ENCODE results near the gene SLFN13. TPM values are rescaled to one million over a fixed set of nuclear protein-coding genes. Genes with fewer than 3 reads are reported as not detected.
A peak's percentile ranks its signal among the peaks of the same experiment; 100 is the strongest.
"Not testable (repeated sequence)": the region's sequence is repeated elsewhere in the genome, so short reads cannot be mapped to it uniquely, and the experiment has no call there.

SLFN13 gene, protein sequence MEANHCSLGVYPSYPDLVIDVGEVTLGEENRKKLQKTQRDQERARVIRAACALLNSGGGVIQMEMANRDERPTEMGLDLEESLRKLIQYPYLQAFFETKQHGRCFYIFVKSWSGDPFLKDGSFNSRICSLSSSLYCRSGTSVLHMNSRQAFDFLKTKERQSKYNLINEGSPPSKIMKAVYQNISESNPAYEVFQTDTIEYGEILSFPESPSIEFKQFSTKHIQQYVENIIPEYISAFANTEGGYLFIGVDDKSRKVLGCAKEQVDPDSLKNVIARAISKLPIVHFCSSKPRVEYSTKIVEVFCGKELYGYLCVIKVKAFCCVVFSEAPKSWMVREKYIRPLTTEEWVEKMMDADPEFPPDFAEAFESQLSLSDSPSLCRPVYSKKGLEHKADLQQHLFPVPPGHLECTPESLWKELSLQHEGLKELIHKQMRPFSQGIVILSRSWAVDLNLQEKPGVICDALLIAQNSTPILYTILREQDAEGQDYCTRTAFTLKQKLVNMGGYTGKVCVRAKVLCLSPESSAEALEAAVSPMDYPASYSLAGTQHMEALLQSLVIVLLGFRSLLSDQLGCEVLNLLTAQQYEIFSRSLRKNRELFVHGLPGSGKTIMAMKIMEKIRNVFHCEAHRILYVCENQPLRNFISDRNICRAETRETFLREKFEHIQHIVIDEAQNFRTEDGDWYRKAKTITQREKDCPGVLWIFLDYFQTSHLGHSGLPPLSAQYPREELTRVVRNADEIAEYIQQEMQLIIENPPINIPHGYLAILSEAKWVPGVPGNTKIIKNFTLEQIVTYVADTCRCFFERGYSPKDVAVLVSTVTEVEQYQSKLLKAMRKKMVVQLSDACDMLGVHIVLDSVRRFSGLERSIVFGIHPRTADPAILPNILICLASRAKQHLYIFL
- total RNA-seq = 3.9 TPM
- long read RNA-seq = 0 reads

DNA sequence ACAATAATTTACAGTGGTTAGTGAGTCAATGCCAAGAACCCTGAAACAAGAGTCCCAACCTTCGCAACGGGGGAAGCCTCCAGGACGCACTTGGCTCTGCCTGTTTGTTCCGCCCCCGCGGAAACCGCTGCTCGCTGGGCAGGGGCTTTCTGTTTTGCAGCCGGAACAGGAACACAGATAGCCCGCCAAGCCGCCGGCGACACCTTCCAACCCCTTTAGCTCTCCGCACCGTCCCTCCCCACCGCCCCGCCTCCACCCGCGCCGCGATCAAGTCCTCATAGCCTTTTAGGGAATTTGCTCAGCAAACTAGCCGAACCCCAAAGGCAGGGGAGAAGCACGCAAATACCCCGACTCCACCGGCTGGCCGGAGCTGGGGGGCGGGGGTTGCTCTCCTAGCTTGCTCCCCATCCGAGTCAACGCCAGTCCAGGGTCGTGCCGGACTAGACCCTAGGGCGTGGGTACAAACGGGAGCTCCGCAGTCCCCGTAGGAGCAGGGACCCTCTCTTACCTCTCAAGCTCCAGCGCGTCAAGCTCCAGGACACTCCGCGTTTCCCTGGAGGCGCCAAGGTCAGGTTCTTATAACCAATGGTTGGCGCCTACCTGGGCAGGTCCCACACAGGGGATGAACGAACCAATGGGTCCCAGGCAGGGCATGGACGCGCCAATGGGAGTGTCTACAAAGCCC lies at the start of gene SLFN13:
Gene SLFN13, minus strand, starts transcription at position 553 of the 685 bp plus-strand sequence. CDS start 3,086 bp downstream, outside the sequence.
- DNase-seq (peak; percentile 87), ATAC-seq (peak; percentile 94)
- intact Hi-C loops (cut with micrococcal nuclease) = no loop called here

DNA sequence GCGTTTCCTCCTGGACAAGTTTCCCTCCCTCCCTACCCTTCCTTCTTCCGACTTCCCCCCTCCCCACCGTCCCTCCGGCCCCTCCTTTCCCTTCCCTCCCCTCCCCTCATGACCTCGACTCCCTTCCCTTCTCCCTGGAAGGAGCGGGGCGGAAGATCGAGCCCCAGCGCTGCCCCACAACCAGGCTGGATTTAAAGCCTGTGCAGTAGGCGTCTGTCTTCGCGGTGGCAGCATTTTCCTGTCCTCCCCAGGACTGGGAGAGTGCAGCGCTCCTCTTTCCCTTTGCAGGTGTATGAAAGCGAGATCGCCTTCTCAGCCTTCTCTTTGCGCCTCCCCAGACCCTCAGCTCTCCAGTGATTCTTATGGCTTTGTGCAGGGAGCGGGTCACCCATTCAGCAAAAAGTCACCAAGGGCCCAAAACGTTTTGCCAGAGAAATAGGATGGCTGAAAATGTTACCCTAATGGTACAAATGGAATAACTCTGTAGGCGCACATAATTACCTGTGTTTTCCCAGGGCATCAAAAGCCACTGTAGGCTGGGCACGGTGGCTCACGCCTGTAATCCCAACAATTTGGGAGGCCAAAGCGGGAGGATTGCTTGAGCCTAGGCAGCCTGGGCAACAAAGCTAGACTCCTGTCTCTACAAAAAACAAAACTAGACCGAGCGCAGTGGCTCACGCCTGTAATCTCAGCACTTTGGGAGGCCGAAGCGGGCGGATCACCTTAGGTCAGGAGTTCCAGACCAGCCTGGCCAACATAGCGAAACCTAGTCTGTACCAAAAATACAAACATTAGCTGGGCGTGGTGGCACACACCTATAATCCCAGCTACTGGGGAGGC lies 48.1 kb upstream of the SLFN13 start:
- DNase-seq = no peak
- no peak for ATAC-seq
- intact Hi-C loops (cut with micrococcal nuclease) = no loop called here

DNA sequence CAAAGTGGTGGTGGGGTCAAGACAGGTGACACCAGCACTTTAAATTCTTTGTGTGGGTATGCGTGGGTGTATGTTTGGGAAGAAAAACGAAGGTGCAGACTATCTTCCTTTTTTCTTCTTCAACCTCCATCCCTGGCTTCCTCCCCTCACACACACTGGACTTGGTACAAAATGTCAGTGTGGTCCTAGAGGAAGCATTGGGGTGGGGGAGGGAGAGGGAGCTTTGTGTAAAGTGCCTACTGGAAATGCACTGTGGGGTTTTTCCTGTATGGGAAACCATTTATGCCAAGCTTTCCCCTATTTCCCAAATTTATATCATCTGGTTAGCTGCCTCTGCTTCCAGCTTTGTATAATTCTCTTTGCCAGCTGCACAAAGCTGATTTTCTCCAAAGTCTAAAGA lies 44.5 kb upstream of the SLFN13 start:
- ATAC-seq (no peak), DNase-seq (no peak)
- intact Hi-C loops (cut with micrococcal nuclease) = no loop called here

- ATAC-seq (no peak), DNase-seq (no peak)
- intact Hi-C loops (cut with micrococcal nuclease) = no loop called here
Observed at GRCh38 chr17:35491417-35491816, 42.9 kb upstream of the SLFN13 start.

GRCh38 chr17:35489944-35490343 lies 41.4 kb upstream of the SLFN13 start:
- intact Hi-C loops (cut with micrococcal nuclease) = no loop called here
- DNase-seq = no peak
- no peak for ATAC-seq

DNA sequence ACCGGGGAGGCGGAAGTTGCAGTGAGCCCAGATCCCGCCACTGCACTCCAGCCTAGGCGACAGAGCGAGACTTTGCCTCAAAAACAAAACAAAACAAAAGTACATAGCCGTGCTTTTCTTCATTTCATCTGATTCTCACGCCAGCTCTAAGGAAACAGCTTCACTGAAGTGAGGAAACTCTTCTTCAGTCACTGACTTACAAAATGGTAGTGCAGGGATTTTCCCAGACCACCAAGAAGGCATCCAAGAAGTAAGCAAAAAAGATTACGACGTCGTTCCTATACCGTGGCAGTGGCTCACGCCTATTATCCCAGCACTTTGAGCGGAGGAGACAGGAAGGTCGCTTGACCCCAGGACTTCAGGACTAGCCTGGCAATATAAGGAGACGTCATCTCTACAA lies 40.4 kb upstream of the SLFN13 start:
- no peak for DNase-seq
- intact Hi-C loops (cut with micrococcal nuclease) = no loop called here
- no peak for ATAC-seq

GRCh38 chr17:35486920-35487732 lies 38.6 kb upstream of the SLFN13 start:
- ATAC-seq (peak; percentile 81), DNase-seq (peak; percentile 67)
- intact Hi-C loops (cut with micrococcal nuclease) = no loop called here

- DNase-seq (no peak), ATAC-seq (no peak)
- intact Hi-C loops (cut with micrococcal nuclease) = no loop called here
Observed at GRCh38 chr17:35479271-35479670, 30.7 kb upstream of the SLFN13 start.

DNA sequence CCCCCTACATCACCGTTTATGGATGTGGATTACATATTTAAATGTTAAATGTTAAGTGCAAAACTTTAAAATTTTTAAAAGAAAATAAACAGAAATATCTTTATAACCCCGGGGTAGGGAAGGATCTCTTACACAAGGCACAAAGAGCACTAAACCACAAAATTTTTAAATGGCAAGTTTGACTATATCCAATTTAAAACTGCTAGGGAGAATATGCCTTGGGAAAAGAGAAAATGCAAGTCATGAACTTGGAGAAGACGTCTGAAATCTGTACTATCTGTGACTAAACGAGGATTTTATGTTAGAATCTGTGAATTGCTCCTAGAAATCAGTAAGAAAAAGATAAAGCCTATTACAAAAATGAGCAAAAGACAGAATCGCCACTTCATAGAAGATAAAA lies 28.7 kb upstream of the SLFN13 start:
- intact Hi-C loops (cut with micrococcal nuclease) = no loop called here
- ATAC-seq (no peak), DNase-seq (no peak)

GRCh38 chr17:35476283-35476820 lies 27.8 kb upstream of the SLFN13 start:
- ATAC-seq = no peak
- DNase-seq = no peak
- intact Hi-C loops (cut with micrococcal nuclease) = no loop called here

DNA sequence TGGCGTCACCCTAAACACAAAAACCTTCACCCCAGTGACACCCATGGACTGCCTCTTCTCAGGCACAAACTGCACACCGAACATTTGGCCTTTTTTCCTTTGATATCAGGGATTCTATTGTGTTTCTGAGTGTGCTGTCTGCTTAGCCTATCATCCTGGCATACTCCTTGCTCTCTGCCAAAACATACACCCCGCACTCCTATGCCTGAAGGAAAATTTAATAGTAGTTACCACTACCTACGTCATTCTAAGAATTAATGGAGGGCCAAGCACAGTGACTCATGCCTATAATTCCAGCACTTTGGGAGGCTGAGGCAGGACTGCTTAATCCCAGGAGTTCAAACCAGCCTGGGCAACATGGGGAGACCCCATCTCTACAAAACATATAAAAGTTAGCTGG lies 19.9 kb upstream of the SLFN13 start:
- ATAC-seq (no peak), DNase-seq (no peak)
- intact Hi-C loops (cut with micrococcal nuclease) = no loop called here

DNA sequence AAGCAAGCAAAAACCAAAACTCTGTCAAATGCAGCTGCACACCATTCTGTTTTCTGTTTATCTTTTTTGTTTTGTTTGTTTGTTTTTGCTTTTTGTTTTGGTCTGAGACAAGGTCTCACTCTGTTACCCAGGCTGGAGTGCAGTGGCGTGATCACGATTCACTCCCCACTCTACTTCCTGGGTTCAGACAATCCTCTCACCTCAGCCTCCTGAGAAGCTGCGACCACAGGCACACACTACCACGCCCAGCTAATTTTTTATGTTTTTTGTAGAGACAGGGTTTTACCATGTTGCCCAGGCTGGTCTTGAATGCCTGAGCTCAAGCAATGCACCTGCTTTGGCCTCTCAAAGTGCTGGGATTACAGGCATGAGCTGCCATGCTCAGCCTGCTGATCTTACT lies 19.3 kb upstream of the SLFN13 start:
- DNase-seq (no peak), ATAC-seq (no peak)
- intact Hi-C loops (cut with micrococcal nuclease) = no loop called here

DNA sequence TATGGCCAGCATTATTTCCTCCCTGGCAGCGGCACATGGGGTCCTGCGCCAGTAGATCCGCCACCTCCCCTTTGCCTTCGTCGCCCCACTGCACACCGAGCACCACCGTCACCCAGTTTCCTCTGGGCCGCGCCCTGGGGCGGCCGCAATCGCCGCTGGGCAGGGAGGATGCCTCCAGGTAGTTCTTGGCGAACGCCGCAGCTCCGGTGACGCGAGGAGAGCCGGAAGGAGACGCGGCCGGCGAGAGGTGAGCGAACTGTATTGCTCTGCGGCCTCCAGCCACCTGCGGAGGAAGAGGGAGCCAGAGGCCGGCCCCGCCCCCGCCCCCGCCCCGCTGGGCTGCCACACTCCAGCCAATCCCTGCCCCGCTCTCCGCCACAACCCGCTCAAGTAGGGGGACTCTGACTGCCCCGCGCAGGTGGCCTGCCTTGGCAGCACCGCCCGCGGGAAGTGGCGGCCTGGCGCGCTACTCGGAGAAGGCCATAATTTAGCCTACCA lies 11.8 kb upstream of the SLFN13 start:
- intact Hi-C loops (cut with micrococcal nuclease) = no loop called here
- ATAC-seq (peak; percentile 66), DNase-seq (peak; percentile 37)

DNA sequence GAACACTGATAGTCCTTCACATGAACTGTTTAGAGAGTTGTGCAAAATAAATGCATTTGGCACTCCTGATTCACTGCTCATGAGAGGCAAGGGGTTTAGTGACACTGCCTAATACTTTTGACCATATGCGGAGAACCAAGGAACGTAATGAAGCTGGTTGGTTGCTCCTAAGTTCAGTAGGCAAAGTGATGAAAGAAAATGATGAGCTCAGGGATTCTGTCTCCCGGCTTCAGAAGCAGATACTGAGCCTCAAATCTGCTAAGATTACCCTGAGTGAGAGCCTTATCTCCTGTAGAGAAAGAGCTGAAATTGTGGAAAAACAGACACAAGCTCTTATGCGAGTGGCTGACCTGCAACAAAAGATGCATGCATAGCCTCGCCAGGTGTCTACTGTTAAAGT lies 5.5 kb upstream of the SLFN13 start:
- intact Hi-C loops (cut with micrococcal nuclease); DNase-seq; ATAC-seq: not testable (repeated sequence)

DNA sequence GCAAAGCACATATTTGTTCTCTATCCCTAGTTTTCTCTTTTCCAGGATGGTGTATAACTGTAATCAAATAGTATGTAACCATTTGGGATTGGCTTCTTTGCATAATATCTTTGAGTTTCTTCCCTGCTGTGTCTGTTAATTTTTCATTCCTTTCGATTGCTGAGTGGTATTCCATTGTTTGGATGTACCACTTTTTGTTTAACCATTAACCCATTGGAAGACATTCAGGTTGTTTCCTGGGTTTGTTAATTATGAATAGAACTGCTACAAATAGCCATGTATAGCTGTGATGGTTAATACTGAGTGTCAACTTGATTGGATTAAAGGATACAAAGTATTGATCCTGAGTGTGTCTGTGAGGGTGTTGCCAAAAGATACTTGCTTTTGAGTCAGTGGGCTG lies 4.6 kb upstream of the SLFN13 start:
- ATAC-seq (no peak), DNase-seq (no peak)
- intact Hi-C loops (cut with micrococcal nuclease) = no loop called here

DNA sequence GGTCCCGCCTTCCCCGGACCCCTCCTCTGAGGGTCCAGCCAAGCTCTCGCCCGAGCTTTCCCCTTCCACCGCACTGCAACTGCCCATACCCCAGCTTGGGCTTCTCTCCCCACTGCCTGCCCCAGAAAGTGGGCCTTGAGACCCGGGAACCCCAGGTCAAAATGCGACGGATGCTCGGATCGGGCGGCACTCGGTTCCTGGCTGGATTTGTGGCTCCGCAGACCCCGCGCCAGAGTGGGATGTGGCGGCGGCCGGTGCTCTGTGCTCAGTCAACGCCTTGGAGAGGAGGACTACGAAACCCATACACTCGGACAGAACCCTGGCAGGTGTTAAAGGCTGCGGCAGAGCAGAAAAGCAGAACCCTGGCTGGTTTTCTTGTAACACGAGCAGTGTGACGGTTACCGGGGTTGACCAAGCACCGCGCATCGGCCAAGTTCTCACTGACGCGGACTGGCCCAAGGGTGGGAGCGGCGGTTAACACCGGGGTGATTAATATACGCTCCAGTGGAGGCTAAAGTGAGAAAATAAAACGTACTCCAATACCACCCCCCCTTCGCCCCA lies 885 bp upstream of the SLFN13 start:
- intact Hi-C loops (cut with micrococcal nuclease) = no loop called here
- no peak for DNase-seq
- ATAC-seq = peak; percentile 52

DNA sequence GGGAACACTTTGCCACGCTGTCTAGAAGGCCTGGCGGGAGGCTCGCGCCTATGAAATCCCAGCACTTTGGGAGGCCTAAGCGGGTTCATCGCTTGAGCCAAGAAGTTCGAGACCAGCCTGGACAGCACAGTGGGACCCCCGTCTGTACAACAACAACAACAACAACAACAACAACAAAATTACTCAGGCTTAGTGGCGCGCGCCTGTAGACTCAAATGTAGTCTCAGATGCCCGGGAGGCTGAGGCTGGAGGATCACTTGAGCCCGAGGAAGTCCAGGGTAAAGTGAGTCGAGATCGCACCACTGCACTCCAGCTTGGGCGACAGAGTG lies 297 bp upstream of the SLFN13 start:
- no peak for ATAC-seq
- intact Hi-C loops (cut with micrococcal nuclease) = no loop called here
- no peak for DNase-seq

Measured in left ventricle myocardium superior (tissue), 1 donor.